ENCODE measurements around the gene KCNQ1. TPM values are rescaled to one million over a fixed set of nuclear protein-coding genes. Genes with fewer than 3 reads are reported as not detected.

KCNQ1 gene
- total RNA-seq, 1 experiment from 2014 or later = 9.2 TPM

GRCh38 chr11:2694995-2695939 lies 250.5 kb downstream of the KCNQ1 start:
- H3K4me3 Mint-ChIP-seq (ENCODE audit: low read depth, unreplicated experiment) = no peak overlapping the region
- H3K27ac Mint-ChIP-seq (ENCODE audit: unreplicated experiment) = no peak overlapping the region

GRCh38 chr11:2696455-2696854 lies 251.6 kb downstream of the KCNQ1 start:
- Mint-ChIP-seq H3K27me3 (ENCODE audit: unreplicated experiment) (no peaks in the 10 kb centered on the region), H3K4me1 (ENCODE audit: low read depth, unreplicated experiment) (no peaks in the 10 kb centered on the region), H3K27ac (ENCODE audit: unreplicated experiment) (no peak overlapping the region), H3K9me3 (ENCODE audit: low read depth, unreplicated experiment) (no peaks in the 10 kb centered on the region), H3K4me3 (ENCODE audit: low read depth, unreplicated experiment) (no peak overlapping the region), H3K36me3 (ENCODE audit: insufficient read depth, unreplicated experiment) (peaks cover 19% of the 10 kb centered on the region)
- intact Hi-C loops (cut with micrococcal nuclease; ENCODE audit: unreplicated experiment) = loop anchor here (10.0 kb wide), 1 partner anchor 162 kb away; no protein-coding TSS in a partner anchor
- TF ChIP-seq CTCF (IDR thresholded peaks at IDR 0.05; ENCODE audit: unreplicated experiment) = no peak
- no peak for DNase-seq
- CTCF ChIA-PET = no interaction called here
- BruUV-seq (replicated peaks) = no TSS peak

More at GRCh38 chr11:2694995-2695939, 250.5 kb downstream of the KCNQ1 start:
- Mint-ChIP-seq H3K36me3 (ENCODE audit: insufficient read depth, unreplicated experiment) (peaks cover 18% of the 10 kb centered on the region), H3K9me3 (ENCODE audit: low read depth, unreplicated experiment) (no peaks in the 10 kb centered on the region), H3K27me3 (ENCODE audit: unreplicated experiment) (no peaks in the 10 kb centered on the region), H3K4me1 (ENCODE audit: low read depth, unreplicated experiment) (no peaks in the 10 kb centered on the region)
- TF ChIP-seq CTCF (IDR thresholded peaks at IDR 0.05; ENCODE audit: unreplicated experiment) = no peak
- intact Hi-C loops (cut with micrococcal nuclease; ENCODE audit: unreplicated experiment) = loop anchor here (10.0 kb wide), 1 partner anchor 160 kb away; no protein-coding TSS in a partner anchor
- no peak for DNase-seq
- BruUV-seq (replicated peaks) = no TSS peak
- CTCF ChIA-PET = no interaction called here

GRCh38 chr11:2697866-2698265 lies 253.1 kb downstream of the KCNQ1 start:
- CTCF ChIA-PET = no interaction called here
- Mint-ChIP-seq H3K4me3 (ENCODE audit: low read depth, unreplicated experiment) (peak overlapping the region; percentile 62), H3K4me1 (ENCODE audit: low read depth, unreplicated experiment) (no peaks in the 10 kb centered on the region), H3K27me3 (ENCODE audit: unreplicated experiment) (no peaks in the 10 kb centered on the region), H3K36me3 (ENCODE audit: insufficient read depth, unreplicated experiment) (peaks cover 19% of the 10 kb centered on the region), H3K9me3 (ENCODE audit: low read depth, unreplicated experiment) (no peaks in the 10 kb centered on the region), H3K27ac (ENCODE audit: unreplicated experiment) (no peak overlapping the region)
- intact Hi-C loops (cut with micrococcal nuclease; ENCODE audit: unreplicated experiment) = loop anchor here (10.0 kb wide), 1 partner anchor 163 kb away; no protein-coding TSS in a partner anchor
- DNase-seq = no peak
- BruUV-seq (replicated peaks) = TSS peak; percentile 47
- TF ChIP-seq CTCF (IDR thresholded peaks at IDR 0.05; ENCODE audit: unreplicated experiment) = no peak

GRCh38 chr11:2698386-2699184 lies 253.8 kb downstream of the KCNQ1 start:
- no TSS peak for BruUV-seq (replicated peaks)
- peak overlapping the region; percentile 62 for H3K4me3 Mint-ChIP-seq (ENCODE audit: low read depth, unreplicated experiment)
- H3K36me3 Mint-ChIP-seq (ENCODE audit: insufficient read depth, unreplicated experiment) = peaks cover 19% of the 10 kb centered on the region
- TF ChIP-seq CTCF (IDR thresholded peaks at IDR 0.05; ENCODE audit: unreplicated experiment) = no peak
- peak overlapping the region; percentile 30 for H3K27ac Mint-ChIP-seq (ENCODE audit: unreplicated experiment)
- CTCF ChIA-PET = no interaction called here
- no peaks in the 10 kb centered on the region for H3K27me3 Mint-ChIP-seq (ENCODE audit: unreplicated experiment)
- DNase-seq = no peak
- no peaks in the 10 kb centered on the region for H3K4me1 Mint-ChIP-seq (ENCODE audit: low read depth, unreplicated experiment)
- intact Hi-C loops (cut with micrococcal nuclease; ENCODE audit: unreplicated experiment) = loop anchor here (10.0 kb wide), 1 partner anchor 164 kb away; no protein-coding TSS in a partner anchor
- no peaks in the 10 kb centered on the region for H3K9me3 Mint-ChIP-seq (ENCODE audit: low read depth, unreplicated experiment)

Measured in Calu3 (cell line).